H1 (cell line): ENCODE measurements around the gene CDC5L.

ENCODE experiments used
- CHD2 ChIP-seq: IDR thresholded peaks from 2 replicates; pipeline ENCODE4 v1.6.1; 2012; ENCODE audit warnings: low read length, improper control_type of control experiment
- GABPA ChIP-seq: IDR thresholded peaks from 2 replicates; pipeline ENCODE4 v1.6.1; 2011; ENCODE audit warnings: mild to moderate bottlenecking, low read length, moderate library complexity, borderline replicate concordance; ENCODE audit not compliant: insufficient read depth
- HDAC6 ChIP-seq: IDR thresholded peaks from one replicate; pipeline ENCODE4 v1.7.1; 2012; ENCODE audit warnings: low read depth, mild to moderate bottlenecking, inconsistent platforms, low read length, moderate library complexity
- JUN ChIP-seq: IDR thresholded peaks from 2 replicates; pipeline ENCODE4 v1.6.1; 2011; ENCODE audit warnings: low read depth, mild to moderate bottlenecking, improper control_type of control experiment, low read length
- POLR2A ChIP-seq, 2 experiments: IDR thresholded peaks; 1 replicate in 1 of 2; 2 replicates in 1 of 2; pipeline ENCODE4 v1.6.1; 2011; ENCODE audit warnings: low read depth in 2 of 2, low read length in 2 of 2, mild to moderate bottlenecking in 2 of 2; ENCODE audit errors: control extremely low read depth in 1 of 2
- SRF ChIP-seq: IDR thresholded peaks from 2 replicates; pipeline ENCODE4 v1.6.1; 2011; ENCODE audit warnings: mild to moderate bottlenecking, low read depth, low read length, moderate library complexity
- TF ChIP-seq, protein P1 (sequence below), 3 experiments: IDR thresholded peaks; 1 replicate in 2 of 3; 2 replicates in 1 of 3; pipeline versions ENCODE4 v1.5.1 to v1.6.1; 2011; ENCODE audit warnings: low read length in 3 of 3, mild to moderate bottlenecking in 3 of 3, inconsistent platforms in 2 of 3, low read depth in 1 of 3, moderate library complexity in 1 of 3; ENCODE audit not compliant: insufficient read depth in 1 of 3; ENCODE audit errors: control extremely low read depth in 1 of 3
- TF ChIP-seq, protein P2 (sequence below): IDR thresholded peaks from 2 replicates; pipeline ENCODE4 v1.6.1; 2011; ENCODE audit warnings: low read depth, mild to moderate bottlenecking, low read length; ENCODE audit not compliant: insufficient read depth

DNA sequence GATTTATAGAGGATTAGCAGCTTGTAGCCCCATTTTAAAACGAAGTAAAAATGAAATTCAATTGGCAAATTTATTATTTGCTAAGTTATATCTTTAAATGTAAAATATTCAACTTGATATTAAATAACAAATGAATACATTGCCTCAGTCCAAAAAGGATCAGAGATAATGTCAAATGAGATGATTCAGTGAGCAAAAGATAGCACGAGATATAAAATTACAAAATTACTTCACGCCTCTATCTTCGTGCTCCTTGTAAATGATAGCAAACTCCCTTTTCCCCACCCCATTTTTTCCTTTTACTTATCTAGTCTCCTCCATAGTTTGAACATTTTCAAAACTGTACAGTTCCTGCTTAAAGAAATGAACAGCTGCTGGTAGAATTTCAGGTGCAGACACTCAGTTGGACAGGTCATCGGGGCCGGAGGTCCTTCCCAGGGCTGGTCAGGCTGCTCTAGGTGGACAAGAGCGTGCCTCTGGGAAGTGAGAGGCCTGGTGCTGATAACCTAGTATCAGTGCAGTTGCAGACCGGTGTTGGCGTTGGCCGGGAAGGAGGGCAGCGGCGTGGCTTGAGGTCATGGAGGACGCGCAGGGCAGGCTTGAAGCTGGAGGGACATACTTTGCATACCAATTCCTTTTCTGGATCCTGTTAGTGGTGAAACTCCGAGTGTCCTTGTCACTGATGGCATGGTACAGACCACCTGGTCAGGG lies 83.9 kb downstream of the CDC5L start:
- TF ChIP-seq POLR2A (IDR thresholded peaks at IDR 0.05; ENCODE audit: control extremely low read depth in 1 of 2, low read depth in 2 of 2, low read length in 2 of 2): no peak
- TF ChIP-seq, protein P1, sequence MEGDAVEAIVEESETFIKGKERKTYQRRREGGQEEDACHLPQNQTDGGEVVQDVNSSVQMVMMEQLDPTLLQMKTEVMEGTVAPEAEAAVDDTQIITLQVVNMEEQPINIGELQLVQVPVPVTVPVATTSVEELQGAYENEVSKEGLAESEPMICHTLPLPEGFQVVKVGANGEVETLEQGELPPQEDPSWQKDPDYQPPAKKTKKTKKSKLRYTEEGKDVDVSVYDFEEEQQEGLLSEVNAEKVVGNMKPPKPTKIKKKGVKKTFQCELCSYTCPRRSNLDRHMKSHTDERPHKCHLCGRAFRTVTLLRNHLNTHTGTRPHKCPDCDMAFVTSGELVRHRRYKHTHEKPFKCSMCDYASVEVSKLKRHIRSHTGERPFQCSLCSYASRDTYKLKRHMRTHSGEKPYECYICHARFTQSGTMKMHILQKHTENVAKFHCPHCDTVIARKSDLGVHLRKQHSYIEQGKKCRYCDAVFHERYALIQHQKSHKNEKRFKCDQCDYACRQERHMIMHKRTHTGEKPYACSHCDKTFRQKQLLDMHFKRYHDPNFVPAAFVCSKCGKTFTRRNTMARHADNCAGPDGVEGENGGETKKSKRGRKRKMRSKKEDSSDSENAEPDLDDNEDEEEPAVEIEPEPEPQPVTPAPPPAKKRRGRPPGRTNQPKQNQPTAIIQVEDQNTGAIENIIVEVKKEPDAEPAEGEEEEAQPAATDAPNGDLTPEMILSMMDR (IDR thresholded peaks at IDR 0.05; ENCODE audit: control extremely low read depth in 1 of 3, insufficient read depth in 1 of 3, low read depth in 1 of 3, low read length in 3 of 3): no peak
- no peak for TF ChIP-seq HDAC6
- no peak for TF ChIP-seq CHD2
- TF ChIP-seq GABPA: no peak
- no peak for TF ChIP-seq SRF
- TF ChIP-seq, protein P2, sequence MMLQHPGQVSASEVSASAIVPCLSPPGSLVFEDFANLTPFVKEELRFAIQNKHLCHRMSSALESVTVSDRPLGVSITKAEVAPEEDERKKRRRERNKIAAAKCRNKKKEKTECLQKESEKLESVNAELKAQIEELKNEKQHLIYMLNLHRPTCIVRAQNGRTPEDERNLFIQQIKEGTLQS: no peak
- no peak for TF ChIP-seq JUN
